ENCODE results near the gene SLC6A19.

The SLC6A19 gene

GRCh38 chr5:1203968-1204692 lies 2.7 kb downstream of the SLC6A19 start:
- no peaks in the 10 kb centered on the region for H3K27me3 ChIP-seq (ENCODE audit: control insufficient read depth, insufficient read depth, low read length, poor library complexity, severe bottlenecking)
- WGBS, 2 experiments: 90 to 91% methylated on average over 25 of the region's 25 CpGs
- H3K4me1 ChIP-seq (ENCODE audit: control insufficient read depth, insufficient read depth, low read length): peaks cover 8% of the 10 kb centered on the region
- no peak overlapping the region for H3K4me3 ChIP-seq (ENCODE audit: insufficient read depth, low read depth, low read length)
- no peaks in the 10 kb centered on the region for H3K9me3 ChIP-seq (ENCODE audit: control insufficient read depth, low read length)
- H3K27ac ChIP-seq (ENCODE audit: insufficient read depth, low read depth, low read length, poor library complexity, severe bottlenecking): no peak overlapping the region
- H3K36me3 ChIP-seq (ENCODE audit: control insufficient read depth, insufficient read depth, low read length): no peaks in the 10 kb centered on the region

GRCh38 chr5:1204693-1205242 lies 3.4 kb downstream of the SLC6A19 start:
- Histone ChIP-seq H3K27me3 (ENCODE audit: control insufficient read depth, insufficient read depth, low read length, poor library complexity, severe bottlenecking) (no peaks in the 10 kb centered on the region), H3K4me1 (ENCODE audit: control insufficient read depth, insufficient read depth, low read length) (peaks cover 8% of the 10 kb centered on the region), H3K36me3 (ENCODE audit: control insufficient read depth, insufficient read depth, low read length) (no peaks in the 10 kb centered on the region), H3K4me3 (ENCODE audit: insufficient read depth, low read depth, low read length) (no peak overlapping the region), H3K27ac (ENCODE audit: insufficient read depth, low read depth, low read length, poor library complexity, severe bottlenecking) (no peak overlapping the region), H3K9me3 (ENCODE audit: control insufficient read depth, low read length) (no peaks in the 10 kb centered on the region)
- WGBS, 2 experiments: 59 to 61% methylated on average over 18 of the region's 18 CpGs

- no peak overlapping the region for H3K4me3 ChIP-seq (ENCODE audit: insufficient read depth, low read depth, low read length)
- H3K27me3 ChIP-seq (ENCODE audit: control insufficient read depth, insufficient read depth, low read length, poor library complexity, severe bottlenecking): no peaks in the 10 kb centered on the region
- 62 to 69% methylated on average over 10 to 11 of the region's 11 CpGs for WGBS, 2 experiments
- no peak overlapping the region for H3K27ac ChIP-seq (ENCODE audit: insufficient read depth, low read depth, low read length, poor library complexity, severe bottlenecking)
- no peaks in the 10 kb centered on the region for H3K36me3 ChIP-seq (ENCODE audit: control insufficient read depth, insufficient read depth, low read length)
- no peaks in the 10 kb centered on the region for H3K9me3 ChIP-seq (ENCODE audit: control insufficient read depth, low read length)
- peaks cover 8% of the 10 kb centered on the region for H3K4me1 ChIP-seq (ENCODE audit: control insufficient read depth, insufficient read depth, low read length)
Measured at GRCh38 chr5:1205255-1206180, 4.1 kb downstream of the SLC6A19 start.

- no peaks in the 10 kb centered on the region for H3K36me3 ChIP-seq (ENCODE audit: control insufficient read depth, insufficient read depth, low read length)
- no peak overlapping the region for H3K27ac ChIP-seq (ENCODE audit: insufficient read depth, low read depth, low read length, poor library complexity, severe bottlenecking)
- no peak overlapping the region for H3K4me3 ChIP-seq (ENCODE audit: insufficient read depth, low read depth, low read length)
- H3K9me3 ChIP-seq (ENCODE audit: control insufficient read depth, low read length): no peaks in the 10 kb centered on the region
- no peaks in the 10 kb centered on the region for H3K27me3 ChIP-seq (ENCODE audit: control insufficient read depth, insufficient read depth, low read length, poor library complexity, severe bottlenecking)
- H3K4me1 ChIP-seq (ENCODE audit: control insufficient read depth, insufficient read depth, low read length): peaks cover 8% of the 10 kb centered on the region
- 90 to 91% methylated on average over 49 of the region's 49 CpGs for WGBS, 2 experiments
Measured at GRCh38 chr5:1206521-1207412, 5.4 kb downstream of the SLC6A19 start.

- Histone ChIP-seq H3K4me1 (ENCODE audit: control insufficient read depth, insufficient read depth, low read length) (peaks cover 8% of the 10 kb centered on the region), H3K4me3 (ENCODE audit: insufficient read depth, low read depth, low read length) (no peak overlapping the region), H3K27ac (ENCODE audit: insufficient read depth, low read depth, low read length, poor library complexity, severe bottlenecking) (no peak overlapping the region), H3K36me3 (ENCODE audit: control insufficient read depth, insufficient read depth, low read length) (no peaks in the 10 kb centered on the region), H3K9me3 (ENCODE audit: control insufficient read depth, low read length) (no peaks in the 10 kb centered on the region), H3K27me3 (ENCODE audit: control insufficient read depth, insufficient read depth, low read length, poor library complexity, severe bottlenecking) (no peaks in the 10 kb centered on the region)
- WGBS, 2 experiments: 89 to 90% methylated on average over 6 of the region's 6 CpGs
Measured at GRCh38 chr5:1207555-1207954, 6.2 kb downstream of the SLC6A19 start.

- peaks cover 8% of the 10 kb centered on the region for H3K4me1 ChIP-seq (ENCODE audit: control insufficient read depth, insufficient read depth, low read length)
- H3K36me3 ChIP-seq (ENCODE audit: control insufficient read depth, insufficient read depth, low read length): no peaks in the 10 kb centered on the region
- no peak overlapping the region for H3K4me3 ChIP-seq (ENCODE audit: insufficient read depth, low read depth, low read length)
- WGBS, 2 experiments: 91 to 92% methylated on average over 17 of the region's 17 CpGs
- H3K27ac ChIP-seq (ENCODE audit: insufficient read depth, low read depth, low read length, poor library complexity, severe bottlenecking): no peak overlapping the region
- no peaks in the 10 kb centered on the region for H3K9me3 ChIP-seq (ENCODE audit: control insufficient read depth, low read length)
- H3K27me3 ChIP-seq (ENCODE audit: control insufficient read depth, insufficient read depth, low read length, poor library complexity, severe bottlenecking): no peaks in the 10 kb centered on the region
Measured at GRCh38 chr5:1208221-1208742, 6.9 kb downstream of the SLC6A19 start.

GRCh38 chr5:1208743-1209488 lies 7.5 kb downstream of the SLC6A19 start:
- no peaks in the 10 kb centered on the region for H3K36me3 ChIP-seq (ENCODE audit: control insufficient read depth, insufficient read depth, low read length)
- no peaks in the 10 kb centered on the region for H3K27me3 ChIP-seq (ENCODE audit: control insufficient read depth, insufficient read depth, low read length, poor library complexity, severe bottlenecking)
- H3K9me3 ChIP-seq (ENCODE audit: control insufficient read depth, low read length): no peaks in the 10 kb centered on the region
- H3K4me3 ChIP-seq (ENCODE audit: insufficient read depth, low read depth, low read length): no peak overlapping the region
- H3K4me1 ChIP-seq (ENCODE audit: control insufficient read depth, insufficient read depth, low read length): peaks cover 4% of the 10 kb centered on the region
- WGBS, 2 experiments: 87 to 88% methylated on average over 24 of the region's 24 CpGs
- no peak overlapping the region for H3K27ac ChIP-seq (ENCODE audit: insufficient read depth, low read depth, low read length, poor library complexity, severe bottlenecking)

GRCh38 chr5:1209489-1209852 lies 8.1 kb downstream of the SLC6A19 start:
- Histone ChIP-seq H3K27me3 (ENCODE audit: control insufficient read depth, insufficient read depth, low read length, poor library complexity, severe bottlenecking) (no peaks in the 10 kb centered on the region), H3K27ac (ENCODE audit: insufficient read depth, low read depth, low read length, poor library complexity, severe bottlenecking) (no peak overlapping the region), H3K9me3 (ENCODE audit: control insufficient read depth, low read length) (no peaks in the 10 kb centered on the region), H3K4me3 (ENCODE audit: insufficient read depth, low read depth, low read length) (no peak overlapping the region), H3K36me3 (ENCODE audit: control insufficient read depth, insufficient read depth, low read length) (no peaks in the 10 kb centered on the region), H3K4me1 (ENCODE audit: control insufficient read depth, insufficient read depth, low read length) (peaks cover 4% of the 10 kb centered on the region)
- WGBS, 2 experiments: 81 to 89% methylated on average over 2 of the region's 2 CpGs
